HepG2 (cell line): ENCODE results near the gene AKR7A2. TPM values are rescaled to one million over a fixed set of nuclear protein-coding genes. Genes with fewer than 3 reads are reported as not detected.

Experiments used
- ARNT ChIP-seq: fragments of 450-650 bp; IDR thresholded peaks from 2 replicates; pipeline ENCODE4 v1.6.1; 2017
- FOSL1 ChIP-seq: sonication (generic); formaldehyde crosslinking; IDR thresholded peaks from 2 replicates; pipeline ENCODE4 v1.9.0; 2021; ENCODE audit warnings: missing genetic modification reagents, borderline replicate concordance
- HDAC2 ChIP-seq: sonication (generic); formaldehyde crosslinking; IDR thresholded peaks from 2 replicates; pipeline ENCODE4 v1.4.0; 2020; ENCODE audit warnings: missing genetic modification reagents
- HNRNPK ChIP-seq: fragments of 200-400 bp; formaldehyde crosslinking; IDR thresholded peaks from 2 replicates; pipeline ENCODE4 v1.6.1; 2018; ENCODE audit warnings: low read length, low read depth, moderate library complexity, mild to moderate bottlenecking; ENCODE audit not compliant: poor library complexity, severe bottlenecking
- IKZF1 ChIP-seq: fragments of 450-650 bp; IDR thresholded peaks from 2 replicates; pipeline ENCODE4 v1.7.1; 2016
- KMT2A ChIP-seq: sonication (generic); formaldehyde crosslinking; IDR thresholded peaks from 2 replicates; pipeline ENCODE4 v1.4.0; 2020; ENCODE audit warnings: missing genetic modification reagents
- NBN ChIP-seq: fragments of 450-650 bp; conservative IDR thresholded peaks from 2 replicates; pipeline ENCODE4 v1.6.1; 2017
- NFIB ChIP-seq: sonication (generic); formaldehyde crosslinking; IDR thresholded peaks from 2 replicates; pipeline ENCODE4 v1.9.0; 2021; ENCODE audit warnings: missing genetic modification reagents, mild to moderate bottlenecking, borderline replicate concordance
- NPAS2 ChIP-seq: sonication (generic); formaldehyde crosslinking; IDR thresholded peaks from 2 replicates; pipeline ENCODE4 v1.8.0; 2022; ENCODE audit warnings: mild to moderate bottlenecking, missing genetic modification reagents, borderline replicate concordance
- POLR2G ChIP-seq: fragments of 200-400 bp; formaldehyde crosslinking; IDR thresholded peaks from 2 replicates; pipeline ENCODE4 v1.6.1; 2018; ENCODE audit warnings: mild to moderate bottlenecking, low read depth, low read length, moderate library complexity
- REXO4 ChIP-seq: sonication (generic); formaldehyde crosslinking; IDR thresholded peaks from 2 replicates; pipeline ENCODE4 v1.8.0; 2022; ENCODE audit warnings: missing genetic modification reagents, mild to moderate bottlenecking, borderline replicate concordance
- RFXAP ChIP-seq: sonication (generic); formaldehyde crosslinking; IDR thresholded peaks from 2 replicates; pipeline ENCODE4 v1.4.0; 2020; ENCODE audit warnings: missing genetic modification reagents, borderline replicate concordance
- SIN3B ChIP-seq: fragments of 150-350 bp; IDR thresholded peaks from 2 replicates; pipeline ENCODE4 v1.6.1; 2014; ENCODE audit warnings: low read length
- SMAD1 ChIP-seq: sonication (generic); formaldehyde crosslinking; IDR thresholded peaks from 2 replicates; pipeline ENCODE4 v1.4.0; 2020; ENCODE audit warnings: missing genetic modification reagents, low read depth, mild to moderate bottlenecking, borderline replicate concordance
- SMARCC2 ChIP-seq: fragments of 450-650 bp; IDR thresholded peaks from 2 replicates; pipeline ENCODE4 v1.6.1; 2017; ENCODE audit warnings: antibody characterized with exemption, mild to moderate bottlenecking
- SP5 ChIP-seq: IDR thresholded peaks from 2 replicates; pipeline ENCODE4 v1.6.1; 2016; ENCODE audit warnings: low read depth, borderline replicate concordance
- TP53 ChIP-seq: sonication (generic); formaldehyde crosslinking; conservative IDR thresholded peaks from 2 replicates; pipeline ENCODE4 v1.4.0; 2020; ENCODE audit warnings: missing genetic modification reagents
- ZEB1 ChIP-seq: IDR thresholded peaks from 2 replicates; pipeline ENCODE4 v1.6.1; 2012; ENCODE audit warnings: mild to moderate bottlenecking, low read depth, inconsistent platforms; ENCODE audit not compliant: insufficient replicate concordance
- ZNF251 ChIP-seq: sonication (generic); formaldehyde crosslinking; IDR thresholded peaks from 2 replicates; pipeline ENCODE4 v1.9.0; 2021; ENCODE audit warnings: mild to moderate bottlenecking, missing genetic modification reagents
- ZNF546 ChIP-seq: sonication (generic); formaldehyde crosslinking; conservative IDR thresholded peaks from 2 replicates; pipeline ENCODE4 v1.8.1; 2023; ENCODE audit warnings: mild to moderate bottlenecking, missing genetic modification reagents
- ZNF589 ChIP-seq: sonication (generic); formaldehyde crosslinking; conservative IDR thresholded peaks from 2 replicates; pipeline ENCODE4 v1.8.0; 2022; ENCODE audit warnings: mild to moderate bottlenecking, moderate library complexity, missing genetic modification reagents
- ZNF709 ChIP-seq: sonication (generic); formaldehyde crosslinking; IDR thresholded peaks from 2 replicates; pipeline ENCODE4 v1.5.0; 2020; ENCODE audit warnings: mild to moderate bottlenecking, missing genetic modification reagents
- ZNF720 ChIP-seq: sonication (generic); formaldehyde crosslinking; IDR thresholded peaks from 2 replicates; pipeline ENCODE4 v1.4.0; 2020; ENCODE audit warnings: missing genetic modification reagents
- ZNF749 ChIP-seq: sonication (generic); formaldehyde crosslinking; IDR thresholded peaks from 2 replicates; pipeline ENCODE4 v1.8.0; 2022; ENCODE audit warnings: mild to moderate bottlenecking, missing genetic modification reagents, moderate library complexity, borderline replicate concordance
- ZNF891 ChIP-seq: sonication (generic); formaldehyde crosslinking; IDR thresholded peaks from 2 replicates; pipeline ENCODE4 v1.5.0; 2020; ENCODE audit warnings: mild to moderate bottlenecking, missing genetic modification reagents
- polyA plus RNA-seq, 8 experiments: library from polyadenylated mRNA; depleted of rRNA in 3 of 8; stranded (reverse) in 7 of 8; unstranded in 1 of 8; fragments of >200 nt; fragmentation: Illumina TruSeq in 4 of 8; extraction: Trizol in 4 of 8; gene quantifications; 2 replicates each; pipeline versions ENCODE4 v1.2.1 to v1.2.3, GENCODE V29; 2011 to 2016; ENCODE audit warnings: low read depth in 4 of 8, missing spikeins in 1 of 8, mixed read lengths in 1 of 8; ENCODE audit not compliant: insufficient read depth in 1 of 8
- total RNA-seq, 5 experiments: library from RNA; depleted of rRNA; stranded (reverse); fragments of >200 nt; fragmentation: Illumina TruSeq; extraction: Trizol; gene quantifications; 2 replicates each; pipeline ENCODE4 v1.2.3, GENCODE V29; 2016; ENCODE audit warnings: low read depth in 1 of 5
- TF ChIP-seq, protein P1 (sequence below): sonication (generic); formaldehyde crosslinking; IDR thresholded peaks from 2 replicates; pipeline ENCODE4 v1.5.0; 2020; ENCODE audit warnings: missing genetic modification reagents
- TF ChIP-seq, protein P2 (sequence below): sonication (generic); formaldehyde crosslinking; IDR thresholded peaks from 2 replicates; pipeline ENCODE4 v1.5.1; 2020; ENCODE audit warnings: mild to moderate bottlenecking, moderate library complexity, missing genetic modification reagents
- TF ChIP-seq, protein P3 (sequence below): IDR thresholded peaks from 2 replicates; pipeline ENCODE4 v1.6.1; 2016; ENCODE audit warnings: low read depth, control low read depth

Gene AKR7A2
- total and polyA plus RNA-seq, 2 of the 13 experiments (the other 11 are each of a cell fraction or from before 2014, with no cell fraction given), result 45.2 to 75.6 TPM

DNA sequence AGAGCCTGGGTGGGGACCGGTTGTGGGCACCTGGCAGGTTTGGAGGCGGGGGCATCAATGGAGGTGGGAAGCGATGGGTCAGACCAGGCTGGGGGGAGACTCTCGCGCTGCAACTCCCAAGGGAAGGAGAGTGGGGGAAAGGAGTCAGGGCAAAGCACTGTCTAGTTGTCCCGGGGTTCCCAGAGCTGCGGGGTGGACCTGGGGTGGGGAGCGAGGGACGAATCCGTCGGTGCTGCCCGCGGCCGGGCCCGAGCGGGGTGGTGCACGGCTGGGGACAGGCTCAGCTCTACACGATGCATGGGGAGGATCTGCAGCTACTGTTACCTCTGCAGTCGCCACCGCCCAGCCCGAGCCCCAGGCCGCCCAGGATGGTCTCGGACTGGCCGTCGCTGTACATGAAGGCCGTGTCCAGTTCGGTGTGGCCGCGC, 427 bp downstream of the AKR7A2 start (continued):
- TF ChIP-seq, protein P1, sequence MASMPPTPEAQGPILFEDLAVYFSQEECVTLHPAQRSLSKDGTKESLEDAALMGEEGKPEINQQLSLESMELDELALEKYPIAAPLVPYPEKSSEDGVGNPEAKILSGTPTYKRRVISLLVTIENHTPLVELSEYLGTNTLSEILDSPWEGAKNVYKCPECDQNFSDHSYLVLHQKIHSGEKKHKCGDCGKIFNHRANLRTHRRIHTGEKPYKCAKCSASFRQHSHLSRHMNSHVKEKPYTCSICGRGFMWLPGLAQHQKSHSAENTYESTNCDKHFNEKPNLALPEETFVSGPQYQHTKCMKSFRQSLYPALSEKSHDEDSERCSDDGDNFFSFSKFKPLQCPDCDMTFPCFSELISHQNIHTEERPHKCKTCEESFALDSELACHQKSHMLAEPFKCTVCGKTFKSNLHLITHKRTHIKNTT (CRISPR knock-in tag), result no peak
- TF ChIP-seq ZNF720, result no peak
- TF ChIP-seq ZNF251 (CRISPR knock-in tag), result no peak
- no peak for TF ChIP-seq NPAS2 (CRISPR knock-in tag)
- TF ChIP-seq, protein P2, sequence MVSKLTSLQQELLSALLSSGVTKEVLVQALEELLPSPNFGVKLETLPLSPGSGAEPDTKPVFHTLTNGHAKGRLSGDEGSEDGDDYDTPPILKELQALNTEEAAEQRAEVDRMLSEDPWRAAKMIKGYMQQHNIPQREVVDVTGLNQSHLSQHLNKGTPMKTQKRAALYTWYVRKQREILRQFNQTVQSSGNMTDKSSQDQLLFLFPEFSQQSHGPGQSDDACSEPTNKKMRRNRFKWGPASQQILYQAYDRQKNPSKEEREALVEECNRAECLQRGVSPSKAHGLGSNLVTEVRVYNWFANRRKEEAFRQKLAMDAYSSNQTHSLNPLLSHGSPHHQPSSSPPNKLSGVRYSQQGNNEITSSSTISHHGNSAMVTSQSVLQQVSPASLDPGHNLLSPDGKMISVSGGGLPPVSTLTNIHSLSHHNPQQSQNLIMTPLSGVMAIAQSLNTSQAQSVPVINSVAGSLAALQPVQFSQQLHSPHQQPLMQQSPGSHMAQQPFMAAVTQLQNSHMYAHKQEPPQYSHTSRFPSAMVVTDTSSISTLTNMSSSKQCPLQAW (CRISPR knock-in tag), result no peak
- TF ChIP-seq, protein P3, sequence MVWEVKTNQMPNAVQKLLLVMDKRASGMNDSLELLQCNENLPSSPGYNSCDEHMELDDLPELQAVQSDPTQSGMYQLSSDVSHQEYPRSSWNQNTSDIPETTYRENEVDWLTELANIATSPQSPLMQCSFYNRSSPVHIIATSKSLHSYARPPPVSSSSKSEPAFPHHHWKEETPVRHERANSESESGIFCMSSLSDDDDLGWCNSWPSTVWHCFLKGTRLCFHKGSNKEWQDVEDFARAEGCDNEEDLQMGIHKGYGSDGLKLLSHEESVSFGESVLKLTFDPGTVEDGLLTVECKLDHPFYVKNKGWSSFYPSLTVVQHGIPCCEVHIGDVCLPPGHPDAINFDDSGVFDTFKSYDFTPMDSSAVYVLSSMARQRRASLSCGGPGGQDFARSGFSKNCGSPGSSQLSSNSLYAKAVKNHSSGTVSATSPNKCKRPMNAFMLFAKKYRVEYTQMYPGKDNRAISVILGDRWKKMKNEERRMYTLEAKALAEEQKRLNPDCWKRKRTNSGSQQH, result 0 out of 2 replicates have a peak, but pooled peaks have one; percentile 23
- TF ChIP-seq ZNF546 (CRISPR knock-in tag), result no peak
- no peak for TF ChIP-seq IKZF1
- no peak for TF ChIP-seq ZNF891
- TF ChIP-seq ZNF749, result no peak
- TF ChIP-seq SMARCC2, result no peak
- peak; percentile 16; the same call in 1 of the 2 replicates for TF ChIP-seq RFXAP
- no peak; the same call in 1 of the 2 replicates for TF ChIP-seq POLR2G
- no peak for TF ChIP-seq SMAD1 (CRISPR knock-in tag)
- no peak for TF ChIP-seq SP5 (CRISPR knock-in tag)
- 0 out of 2 replicates have a peak, but pooled peaks have one; percentile 55 for TF ChIP-seq REXO4 (CRISPR knock-in tag)
- no peak for TF ChIP-seq ZNF709 (CRISPR knock-in tag)
- TF ChIP-seq ARNT, result no peak
- TF ChIP-seq NBN, result no peak
- TF ChIP-seq HNRNPK, result peak; percentile 25
- no peak for TF ChIP-seq TP53 (CRISPR knock-in tag)
- no peak for TF ChIP-seq SIN3B
- TF ChIP-seq HDAC2, result no peak
- no peak for TF ChIP-seq FOSL1
- no peak for TF ChIP-seq NFIB (CRISPR knock-in tag)
- no peak for TF ChIP-seq KMT2A
- no peak for TF ChIP-seq ZNF589 (CRISPR knock-in tag)
- TF ChIP-seq ZEB1, result no peak
